HG02938 (cell line): ENCODE results near the gene BICC1.
A peak's percentile ranks its signal among the peaks of the same experiment; 100 is the strongest.

Experiments used
- ATAC-seq: cut with Tn5 transposase; IDR thresholded peaks from one replicate; pipeline ENCODE4 v1.9.1; 2021; ENCODE audit warnings: mild to moderate bottlenecking, moderate library complexity; ENCODE audit not compliant: unreplicated experiment

The BICC1 gene

DNA sequence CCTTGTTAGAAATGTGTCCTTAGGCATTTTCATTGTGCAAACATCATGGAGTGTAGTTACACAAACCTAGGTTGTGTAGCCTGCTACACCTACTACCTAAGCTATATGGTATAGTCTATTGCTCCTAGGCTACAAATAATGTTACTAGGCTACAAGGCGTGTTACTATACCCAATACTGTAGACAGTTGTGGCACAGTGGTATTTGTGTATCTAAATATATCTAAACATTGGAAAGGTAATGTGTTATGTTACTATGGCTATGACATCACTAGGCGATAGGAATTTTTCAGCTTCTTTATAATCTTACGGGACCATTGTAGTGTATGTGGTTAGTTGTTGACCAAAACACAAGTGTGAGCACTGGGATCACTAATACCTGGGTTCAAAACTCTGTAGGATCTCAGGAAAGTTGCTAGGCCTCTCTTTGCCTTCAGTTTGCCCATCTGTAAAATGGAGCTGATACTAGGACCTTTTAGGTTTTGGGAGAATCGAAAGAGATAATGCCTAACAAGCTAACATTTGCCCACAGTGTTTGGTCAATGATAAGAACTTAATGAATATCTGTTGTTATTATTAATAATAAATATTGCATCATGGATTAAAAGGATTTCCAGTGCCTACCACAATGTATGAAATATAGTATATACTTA lies 2.7 kb downstream of the BICC1 start:
- ATAC-seq, result no peak

DNA sequence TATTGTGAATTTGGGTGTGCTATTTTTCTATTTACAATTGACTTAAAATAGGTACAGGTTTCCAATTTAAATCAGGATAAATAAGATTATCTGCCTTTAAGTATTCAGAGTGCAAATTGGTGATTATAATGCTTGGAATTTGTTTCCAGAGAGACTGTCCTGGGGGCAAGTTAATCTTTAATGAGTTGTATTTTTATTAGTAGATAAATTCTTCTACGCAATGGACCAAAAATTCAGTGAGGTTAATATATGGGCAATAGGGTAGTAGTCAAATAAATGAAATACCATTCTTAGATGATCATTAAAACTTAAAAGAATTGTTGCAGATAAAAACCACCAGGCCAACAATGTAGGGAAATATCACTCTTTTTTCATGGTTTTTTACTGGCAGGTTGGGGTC lies 3.4 kb downstream of the BICC1 start:
- no peak for ATAC-seq

DNA sequence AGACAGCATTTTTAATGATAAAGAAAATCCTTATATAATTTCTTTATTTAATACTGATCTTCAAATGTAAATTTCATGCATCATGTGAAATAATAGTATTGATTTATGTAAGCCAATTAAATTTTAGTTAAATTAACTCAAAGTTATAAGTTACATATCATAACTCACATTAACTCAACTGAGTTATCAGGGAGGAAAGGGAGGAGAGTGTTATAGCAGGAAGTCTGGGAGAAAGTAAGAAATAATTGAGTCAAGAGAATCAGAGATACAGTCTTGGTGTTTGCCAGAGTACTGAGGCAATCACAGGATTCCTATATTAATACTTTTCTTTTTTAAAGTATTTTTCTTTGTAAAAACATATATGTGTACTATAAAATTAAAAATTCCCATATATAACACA lies 4.0 kb downstream of the BICC1 start:
- ATAC-seq, result no peak

DNA sequence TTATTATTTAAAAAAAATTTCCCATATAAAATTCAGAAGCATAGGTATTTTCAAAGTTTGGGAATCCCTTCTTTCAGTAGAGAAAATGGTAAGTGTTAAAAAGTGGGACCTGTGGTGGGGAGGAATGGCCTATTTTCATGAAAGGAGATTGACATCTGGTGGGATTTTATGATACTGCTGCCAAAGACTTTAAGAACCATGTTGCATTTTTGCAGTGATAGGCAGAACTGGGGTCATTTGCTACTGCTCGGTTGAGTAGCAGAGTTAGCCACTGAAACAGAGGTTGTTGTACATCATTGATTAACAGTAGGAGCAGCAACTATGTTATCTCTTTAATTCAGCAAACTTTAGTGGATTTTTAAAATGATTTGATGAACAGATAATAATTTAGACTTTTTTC lies 4.4 kb downstream of the BICC1 start:
- no peak for ATAC-seq

DNA sequence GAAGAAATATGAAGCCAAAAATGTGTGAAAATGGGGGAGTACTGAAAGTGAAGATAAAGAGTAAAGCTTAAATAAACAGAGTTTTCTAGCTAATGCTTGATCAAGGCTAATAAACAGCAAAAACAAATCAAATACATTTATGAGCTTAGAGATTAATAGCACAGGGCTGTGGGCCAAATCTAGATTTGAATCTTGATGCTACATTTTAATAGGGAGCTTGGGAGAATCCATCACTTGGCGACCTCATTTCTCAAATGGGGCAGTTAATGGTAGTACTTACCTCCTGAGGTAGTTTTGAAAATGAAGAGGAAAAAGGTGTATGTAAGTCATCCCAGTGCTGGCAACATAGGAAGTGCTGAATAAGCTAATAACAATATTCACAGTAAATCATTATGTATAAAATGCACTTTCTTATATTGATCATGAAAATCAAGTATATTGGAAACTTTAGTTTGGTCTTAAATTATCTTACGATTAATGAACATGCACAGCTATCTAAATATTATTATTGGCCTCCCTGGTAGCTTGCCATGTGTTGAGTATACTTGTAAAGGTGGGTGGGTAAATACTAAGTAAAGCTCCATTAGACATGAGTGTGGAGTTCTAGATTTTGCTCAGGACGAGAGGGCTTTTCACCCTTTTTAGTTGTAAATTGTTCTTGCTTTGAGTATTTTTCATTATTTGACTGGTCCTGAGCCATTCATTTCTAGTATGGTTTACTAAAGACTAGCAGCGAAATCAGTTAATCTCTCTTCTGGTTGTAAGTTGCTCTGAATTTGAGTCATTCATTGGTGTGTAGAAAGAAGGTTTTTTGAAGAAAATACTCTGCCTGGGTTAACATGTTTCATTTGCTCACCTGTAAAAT lies 5.1 kb downstream of the BICC1 start:
- no peak for ATAC-seq

DNA sequence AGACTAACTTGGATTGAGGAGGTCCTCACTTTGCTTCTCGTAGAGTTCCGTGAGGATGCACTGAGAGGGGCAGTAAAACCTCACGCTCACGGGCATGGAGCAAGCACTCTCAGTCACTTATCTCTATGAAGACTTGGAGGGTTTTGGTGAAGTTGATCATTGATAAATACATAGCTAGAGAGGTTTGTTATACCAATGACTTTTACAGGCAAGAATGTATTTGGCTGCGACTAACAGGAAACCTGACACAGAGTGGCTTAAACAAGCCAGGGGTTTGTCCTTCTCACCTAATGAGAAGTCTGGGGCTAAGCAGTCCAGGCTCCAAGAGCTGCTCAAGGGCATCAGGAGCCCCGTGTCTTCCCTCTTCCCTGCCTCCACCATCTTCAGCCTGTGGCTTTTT lies 6.1 kb downstream of the BICC1 start:
- ATAC-seq, result no peak

DNA sequence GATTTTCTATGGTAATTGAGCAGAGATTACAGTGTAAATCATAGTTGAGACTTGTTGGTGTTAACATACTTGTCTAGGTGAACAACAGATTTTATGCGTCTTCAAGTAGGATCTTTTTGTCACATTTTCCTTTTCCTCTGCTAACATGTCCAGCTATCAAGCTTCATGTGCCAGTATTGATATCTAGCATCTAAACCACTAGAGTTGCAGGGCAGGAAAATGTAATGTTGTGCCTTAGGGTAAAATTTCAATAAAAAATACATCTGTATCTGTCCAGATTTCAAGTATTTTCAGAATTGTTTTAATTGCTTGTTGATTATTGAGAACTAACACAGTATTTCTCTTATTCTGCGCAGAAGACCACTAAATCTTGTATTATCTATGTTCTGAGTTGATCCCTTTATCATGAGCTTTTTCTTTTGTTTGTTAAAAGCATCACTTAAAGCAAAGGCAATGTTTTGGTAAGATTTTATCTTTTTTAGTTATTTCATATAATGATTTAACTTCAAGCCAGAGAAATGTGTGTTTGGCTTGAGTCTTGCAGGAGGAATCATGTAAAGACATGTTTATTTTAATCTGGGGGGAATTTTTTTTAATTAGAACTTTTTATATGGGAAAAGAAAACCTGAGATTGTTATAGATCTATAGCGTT lies 16.5 kb downstream of the BICC1 start:
- ATAC-seq, result no peak

DNA sequence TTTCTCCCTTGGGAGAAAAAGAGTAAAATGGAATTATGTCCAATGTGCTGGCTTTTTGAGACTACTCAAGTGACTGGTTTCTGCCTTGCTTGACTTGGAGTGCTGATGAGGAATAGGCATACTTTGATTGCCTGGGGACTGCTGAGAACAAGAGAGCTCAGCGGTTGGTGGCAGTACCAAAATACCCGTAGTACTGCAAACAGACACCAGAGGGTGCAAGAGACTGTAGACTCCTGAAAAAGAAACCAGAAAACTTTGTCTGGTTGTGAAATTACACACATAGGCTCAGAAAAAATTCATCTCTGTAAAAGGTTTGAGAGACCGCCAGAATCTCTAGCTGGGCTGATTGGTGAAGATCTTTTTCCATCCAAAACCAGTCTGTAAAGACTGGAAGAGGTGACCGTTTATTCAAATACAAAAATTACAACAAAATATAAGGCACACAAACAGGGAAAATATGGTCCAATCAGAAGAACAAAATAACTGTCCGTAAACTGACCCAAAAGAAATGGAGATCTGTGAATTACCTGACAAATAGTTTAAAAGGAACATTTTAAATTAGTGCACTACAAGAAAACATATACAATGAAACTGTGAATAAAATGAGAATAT lies 18.5 kb downstream of the BICC1 start:
- ATAC-seq, result peak; percentile 97

DNA sequence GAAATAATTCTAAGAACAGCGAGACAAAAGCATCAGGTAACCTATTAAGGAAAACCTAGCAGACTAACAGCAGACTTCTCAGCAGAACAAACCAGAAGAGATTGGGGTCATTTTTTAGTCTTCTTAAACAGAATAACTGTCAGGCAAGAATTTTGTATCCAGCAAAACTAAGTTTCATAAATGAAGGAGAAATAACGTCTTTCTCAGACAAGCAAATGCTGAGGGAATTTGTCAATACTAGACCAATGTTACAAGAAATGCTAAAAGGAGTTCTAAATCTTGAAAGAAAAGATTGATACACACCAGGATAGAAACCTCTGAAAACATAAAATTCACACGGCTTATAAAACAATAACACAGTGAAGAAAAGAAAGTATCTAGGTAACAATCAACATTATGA lies 22.6 kb downstream of the BICC1 start:
- no peak for ATAC-seq

DNA sequence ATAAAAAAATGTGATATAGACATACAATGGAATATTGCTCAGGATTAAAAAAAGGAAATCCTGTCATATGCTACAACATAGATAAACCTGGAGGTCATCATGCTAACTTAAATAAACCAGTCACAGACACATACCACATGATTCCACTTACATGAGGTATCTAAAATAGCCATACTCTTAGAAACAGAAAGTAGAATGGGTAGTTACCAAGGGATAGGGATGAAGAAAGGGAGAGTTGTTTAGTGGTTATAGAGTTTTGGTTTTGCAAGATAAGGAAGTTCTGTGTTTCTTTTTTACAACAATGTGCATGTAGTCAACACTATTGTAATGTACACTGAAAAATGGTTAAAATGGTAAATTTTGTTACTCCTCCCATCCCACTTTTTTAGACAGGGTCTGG lies 30.5 kb downstream of the BICC1 start:
- no peak for ATAC-seq

DNA sequence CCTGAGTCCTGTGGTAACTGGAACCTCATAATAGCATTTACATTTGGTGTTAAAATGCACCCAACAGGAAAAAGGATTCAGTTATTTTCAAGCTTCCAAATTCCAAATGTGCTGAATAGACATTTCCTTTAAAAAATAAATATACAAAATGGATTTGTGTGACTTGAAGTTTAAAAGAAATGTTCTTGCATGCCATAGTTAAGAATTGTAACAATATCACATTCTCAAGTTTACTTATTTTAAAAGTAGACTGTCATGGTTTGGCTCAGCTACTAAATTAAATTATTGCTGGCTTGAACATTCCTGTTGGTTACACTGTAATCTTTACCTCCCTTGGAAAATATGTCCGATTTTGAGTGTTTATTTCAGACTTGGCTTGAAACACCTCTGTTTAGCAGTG lies 31.5 kb downstream of the BICC1 start:
- no peak for ATAC-seq

DNA sequence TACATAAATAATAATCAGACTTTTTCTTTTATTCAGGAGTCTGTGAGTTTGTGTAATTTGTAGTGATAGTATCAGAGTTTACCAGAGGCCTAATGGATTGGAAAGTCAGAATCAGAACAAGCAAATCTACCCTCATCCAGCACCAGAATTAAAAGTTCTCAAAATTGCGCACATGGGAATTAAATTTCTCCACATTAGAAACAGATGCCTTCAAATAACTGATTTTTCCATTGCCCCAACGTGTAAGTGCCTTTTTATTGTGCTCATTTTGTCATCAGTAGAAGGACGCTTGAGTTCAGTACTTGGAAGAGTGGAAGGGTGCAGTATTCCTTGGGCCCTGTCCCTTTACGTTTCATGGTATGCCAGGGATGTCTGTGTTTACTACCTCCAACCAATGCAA lies 32.8 kb downstream of the BICC1 start:
- ATAC-seq, result no peak

DNA sequence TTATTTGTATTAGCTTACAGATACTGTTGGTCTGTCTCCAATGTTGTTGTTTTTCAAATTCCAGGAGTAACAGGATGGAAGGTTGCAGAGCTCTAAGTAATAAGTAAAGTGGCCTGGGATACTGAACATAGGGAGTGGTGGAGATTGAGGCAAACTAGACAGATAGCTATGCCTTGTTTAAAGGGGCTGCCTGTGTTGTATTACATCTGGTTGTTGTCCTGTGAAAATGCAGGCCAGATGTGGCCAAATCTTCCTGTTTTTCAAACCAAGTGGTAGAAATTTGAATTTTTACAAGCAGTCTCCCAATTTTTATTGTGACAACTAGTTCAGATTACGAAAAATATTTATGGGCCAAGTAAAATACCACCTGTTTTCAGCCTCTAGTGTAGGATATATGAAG lies 33.5 kb downstream of the BICC1 start:
- no peak for ATAC-seq

DNA sequence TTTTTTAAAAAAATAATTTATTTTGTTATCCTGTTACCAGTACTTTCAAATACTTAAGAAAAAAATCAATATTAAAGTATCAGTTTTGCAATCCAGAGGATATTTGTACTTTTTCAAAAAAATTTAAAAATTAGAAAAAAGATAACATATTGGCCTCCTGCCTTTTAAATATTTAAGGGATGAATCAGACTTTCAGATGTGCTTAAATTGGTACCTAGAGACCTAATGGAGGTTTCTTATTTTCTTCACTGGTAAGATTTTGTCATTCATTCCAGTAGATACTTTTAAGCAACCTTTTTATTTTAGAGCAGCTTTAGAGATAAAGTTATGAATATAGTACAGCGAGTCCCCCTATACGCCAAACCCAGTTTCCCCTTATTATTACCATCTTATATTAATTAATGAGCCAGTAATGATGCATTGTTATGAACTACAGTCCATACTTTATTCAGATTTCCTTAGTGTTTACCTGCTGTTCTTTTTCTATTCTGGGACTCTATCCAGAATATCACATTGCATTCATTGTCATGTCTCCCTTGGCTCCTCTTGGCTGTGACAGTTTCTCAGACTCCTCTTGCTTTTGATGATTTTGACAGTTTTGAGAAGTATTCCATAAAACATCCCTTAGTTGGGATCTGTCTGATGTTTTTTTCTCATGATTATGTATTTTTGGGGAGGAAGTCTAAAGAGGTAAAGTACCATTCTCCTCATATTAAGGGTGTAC lies 34.2 kb downstream of the BICC1 start:
- no peak for ATAC-seq

DNA sequence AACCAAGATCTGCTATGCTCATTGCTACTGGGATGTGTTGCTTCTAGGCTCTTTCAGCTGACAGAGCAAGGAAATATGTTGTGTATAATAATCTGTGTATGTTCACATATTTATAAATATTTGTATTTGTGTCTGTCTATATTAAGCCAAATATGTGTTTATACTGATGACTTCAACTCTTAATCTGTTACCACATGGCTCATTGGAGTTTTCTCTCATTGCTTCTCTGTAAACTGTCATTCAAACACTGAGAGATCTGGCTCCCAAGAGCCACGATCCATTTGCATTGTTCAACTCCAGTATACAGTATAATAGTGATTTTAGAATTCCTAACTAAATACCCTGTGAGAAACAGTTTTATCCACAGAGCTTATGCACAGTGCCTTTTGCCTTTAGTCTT lies 35.3 kb downstream of the BICC1 start:
- ATAC-seq, result no peak

DNA sequence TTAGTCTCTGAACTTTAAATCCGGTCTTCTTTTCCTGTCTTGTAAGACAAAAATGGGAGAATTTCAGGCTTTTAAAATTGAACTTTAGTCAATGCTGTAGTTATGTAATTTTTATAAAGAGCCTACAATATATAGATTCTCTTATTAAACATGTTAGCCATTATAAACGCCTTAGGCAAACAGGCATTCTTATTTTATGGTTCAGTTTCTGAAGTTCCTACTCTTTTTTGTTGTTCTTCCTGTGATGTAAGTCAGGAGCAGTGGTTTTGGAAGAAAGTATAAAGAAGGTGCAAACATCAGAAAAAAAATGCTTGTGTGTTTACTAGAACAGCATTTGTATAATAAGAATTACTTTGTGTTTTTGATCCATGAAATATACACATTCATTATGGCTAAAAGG lies 41.6 kb downstream of the BICC1 start:
- ATAC-seq, result no peak

DNA sequence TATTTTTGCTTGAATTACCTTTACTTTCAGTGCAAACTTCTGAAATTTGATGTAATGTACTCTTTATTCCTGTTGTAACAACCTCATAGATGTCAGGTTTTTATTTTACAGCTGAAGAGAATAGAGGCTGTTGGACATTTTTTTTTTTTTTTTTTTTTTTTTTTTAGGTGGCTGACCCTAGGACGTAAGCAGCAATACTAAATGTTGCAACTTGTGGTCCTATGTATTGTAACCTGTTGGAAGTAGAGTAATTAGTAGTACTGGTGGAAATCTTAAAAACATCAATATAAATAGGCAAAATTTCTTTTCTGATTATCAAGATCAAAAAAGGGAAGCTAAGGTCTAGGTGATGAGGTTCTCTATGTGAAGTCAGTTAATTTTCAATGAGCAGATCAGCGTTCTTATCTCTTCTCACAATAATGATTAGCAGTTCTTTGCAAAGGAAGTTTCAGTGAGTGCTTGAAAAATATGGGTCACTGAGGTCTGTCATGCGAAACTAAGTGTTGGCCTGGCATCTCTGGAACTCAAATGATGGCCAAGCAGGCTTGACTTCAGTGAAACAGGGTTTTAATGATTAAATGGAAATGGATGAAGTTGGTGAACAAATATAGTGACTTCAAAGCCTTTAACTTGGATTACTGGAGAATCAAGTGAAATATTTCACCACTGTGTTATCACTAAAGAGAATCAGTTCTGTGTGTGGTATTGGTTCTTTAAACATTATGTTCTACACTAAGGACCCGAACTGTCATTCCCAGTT lies 42.7 kb downstream of the BICC1 start:
- no peak for ATAC-seq

DNA sequence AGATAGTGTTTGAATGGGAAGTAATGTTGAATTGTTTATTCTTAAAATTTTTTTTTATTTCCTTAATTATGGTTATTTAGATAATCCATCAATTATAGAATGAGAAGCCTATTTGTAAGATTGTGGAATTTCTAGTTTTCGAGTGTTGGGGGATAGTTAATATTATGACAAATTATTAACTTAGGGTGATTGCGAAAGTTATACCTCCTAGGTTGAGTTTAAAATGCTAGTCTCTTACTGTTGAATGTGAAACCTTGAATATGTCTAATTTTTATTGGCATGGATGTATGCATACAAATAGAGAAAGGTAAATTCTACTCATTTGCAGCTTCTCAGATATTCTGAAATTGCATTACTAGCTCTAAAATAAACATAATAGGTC lies 43.2 kb downstream of the BICC1 start:
- ATAC-seq, result no peak

DNA sequence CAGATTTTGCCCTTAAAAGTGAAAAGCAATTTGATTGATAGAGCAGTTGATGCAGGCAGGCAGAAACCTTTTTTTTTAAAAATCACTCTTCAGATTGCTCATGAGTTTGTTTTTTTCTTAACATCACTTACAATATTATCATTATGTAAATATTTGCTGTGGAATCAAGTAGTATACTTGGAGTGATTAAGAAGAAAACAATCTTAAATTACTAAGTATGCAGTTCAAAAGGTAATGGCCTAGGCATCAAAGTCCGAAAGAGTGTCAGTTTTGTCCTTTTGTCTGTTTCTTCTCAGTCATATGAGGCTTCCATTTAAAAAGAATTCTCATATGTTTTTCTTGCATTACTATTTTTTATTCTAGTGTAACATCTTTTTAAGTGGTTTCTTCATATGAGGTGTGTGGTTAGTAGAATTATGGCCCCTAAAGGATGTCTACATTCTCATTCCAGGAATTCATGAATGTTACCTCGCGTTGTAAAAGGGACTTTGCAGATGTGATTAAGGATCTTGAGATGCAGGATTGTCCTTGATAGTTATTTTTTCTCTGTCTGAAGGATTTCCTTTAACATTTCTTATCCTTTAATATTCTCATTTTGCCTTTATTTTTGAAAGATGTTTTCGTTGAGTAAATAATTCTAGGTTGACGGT lies 44.0 kb downstream of the BICC1 start:
- ATAC-seq, result no peak

DNA sequence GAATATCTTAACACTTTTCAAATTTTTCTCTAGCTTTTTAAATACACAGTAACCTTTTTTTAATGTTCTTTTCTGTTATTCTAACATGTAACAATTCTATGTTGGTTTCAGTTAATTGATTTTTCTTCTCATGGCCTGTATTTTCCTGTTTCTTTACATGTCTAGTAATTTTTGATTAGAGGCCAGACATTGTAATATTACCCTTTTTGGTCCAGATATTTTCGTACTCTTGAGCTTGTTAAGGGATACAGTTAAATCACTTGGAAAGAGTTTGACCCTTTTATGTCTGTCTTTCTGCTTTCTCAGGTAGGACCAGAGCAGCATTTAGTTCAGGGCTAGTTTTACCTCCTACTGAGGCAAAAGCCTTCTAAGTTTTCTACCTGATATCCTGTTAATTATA lies 45.0 kb downstream of the BICC1 start:
- no peak for ATAC-seq
